H1 (cell line): Measurements from ENCODE around the gene RPLP2. TPM values are rescaled to one million over a fixed set of nuclear protein-coding genes. Genes with fewer than 3 reads are reported as not detected.

ENCODE experiments used
- BCL11A ChIP-seq, 2 experiments: IDR thresholded peaks; one replicate each; pipeline ENCODE4 v1.6.1; 2011; ENCODE audit warnings: low read depth in 2 of 2, low read length in 2 of 2, mild to moderate bottlenecking in 2 of 2
- BRCA1 ChIP-seq: IDR thresholded peaks from 2 replicates; pipeline ENCODE4 v1.6.1; 2012; ENCODE audit warnings: low read depth, low read length, improper control_type of control experiment
- CEBPB ChIP-seq: IDR thresholded peaks from 2 replicates; pipeline ENCODE4 v1.6.1; 2012; ENCODE audit warnings: low read depth, low read length
- CHD1 ChIP-seq: IDR thresholded peaks from 2 replicates; pipeline ENCODE4 v1.6.1; 2012; ENCODE audit warnings: low read depth, low read length, improper control_type of control experiment
- CHD2 ChIP-seq: IDR thresholded peaks from 2 replicates; pipeline ENCODE4 v1.6.1; 2012; ENCODE audit warnings: low read length, improper control_type of control experiment
- EGR1 ChIP-seq: IDR thresholded peaks from 2 replicates; pipeline ENCODE4 v1.6.1; 2011; ENCODE audit warnings: low read depth, low read length, borderline replicate concordance
- EP300 ChIP-seq, 2 experiments: IDR thresholded peaks; 1 replicate in 1 of 2; 2 replicates in 1 of 2; pipeline ENCODE4 v1.6.1; 2011 to 2012; ENCODE audit warnings: low read depth in 2 of 2, low read length in 2 of 2, mild to moderate bottlenecking in 2 of 2, borderline replicate concordance in 1 of 2, inconsistent platforms in 1 of 2, moderate library complexity in 1 of 2
- EZH2 ChIP-seq: fragments of 200-600 bp; sonication (generic); IDR thresholded peaks from 2 replicates; pipeline ENCODE4 v1.7.1; 2012; ENCODE audit warnings: low read depth, mild to moderate bottlenecking, moderate library complexity, low read length, inconsistent platforms; ENCODE audit not compliant: severe bottlenecking
- HDAC6 ChIP-seq: IDR thresholded peaks from one replicate; pipeline ENCODE4 v1.7.1; 2012; ENCODE audit warnings: low read depth, mild to moderate bottlenecking, inconsistent platforms, low read length, moderate library complexity
- MAFK ChIP-seq: IDR thresholded peaks from 2 replicates; pipeline ENCODE4 v1.6.1; 2012; ENCODE audit warnings: low read depth, mild to moderate bottlenecking, improper control_type of control experiment, low read length
- NANOG ChIP-seq: IDR thresholded peaks from 2 replicates; pipeline ENCODE4 v1.6.1; 2011; ENCODE audit warnings: low read length, low read depth, mild to moderate bottlenecking, inconsistent platforms; ENCODE audit not compliant: insufficient read depth, poor library complexity, severe bottlenecking
- NRF1 ChIP-seq: IDR thresholded peaks from 2 replicates; pipeline ENCODE4 v1.6.1; 2011; ENCODE audit warnings: mild to moderate bottlenecking, low read depth, low read length, improper control_type of control experiment
- PHF8 ChIP-seq: fragments of 200-600 bp; sonication (generic); conservative IDR thresholded peaks from 2 replicates; pipeline ENCODE4 v1.7.1; 2012; ENCODE audit warnings: low read depth, mild to moderate bottlenecking, inconsistent platforms, low read length, moderate library complexity
- POLR2AphosphoS5 ChIP-seq: IDR thresholded peaks from 2 replicates; pipeline ENCODE4 v1.6.1; 2011; ENCODE audit warnings: low read depth, low read length
- RFX5 ChIP-seq: IDR thresholded peaks from 2 replicates; pipeline ENCODE4 v1.6.1; 2011; ENCODE audit warnings: low read depth, low read length, improper control_type of control experiment, borderline replicate concordance
- RXRA ChIP-seq: IDR thresholded peaks from 2 replicates; pipeline ENCODE4 v1.6.1; 2011; ENCODE audit warnings: low read depth, mild to moderate bottlenecking, low read length, moderate library complexity; ENCODE audit not compliant: insufficient read depth
- SIX5 ChIP-seq: IDR thresholded peaks from 2 replicates; pipeline ENCODE4 v1.6.1; 2011; ENCODE audit warnings: mild to moderate bottlenecking, low read depth, low read length
- SP2 ChIP-seq: IDR thresholded peaks from 2 replicates; pipeline ENCODE4 v1.6.1; 2012; ENCODE audit warnings: mild to moderate bottlenecking, low read length, inconsistent platforms
- SRF ChIP-seq: IDR thresholded peaks from 2 replicates; pipeline ENCODE4 v1.6.1; 2011; ENCODE audit warnings: mild to moderate bottlenecking, low read depth, low read length, moderate library complexity
- TAF7 ChIP-seq: optimal IDR thresholded peaks from 2 replicates; pipeline ENCODE3; 2011; ENCODE audit warnings: low read depth, mild to moderate bottlenecking, inconsistent platforms, low read length, moderate library complexity, borderline replicate concordance
- TCF12 ChIP-seq: IDR thresholded peaks from 2 replicates; pipeline ENCODE4 v1.6.1; 2011; ENCODE audit warnings: low read depth, mild to moderate bottlenecking, low read length
- ZNF274 ChIP-seq: IDR thresholded peaks from 2 replicates; pipeline ENCODE4 v1.7.0; 2012; ENCODE audit warnings: low read length, borderline replicate concordance; ENCODE audit errors: extremely low read depth
- polyA plus RNA-seq, 7 experiments: library from polyadenylated mRNA; depleted of rRNA in 3 of 7; stranded (reverse) in 5 of 7; unstranded in 2 of 7; fragments of >200 nt in 5 of 7; fragments of 200-250 nt in 2 of 7; gene quantifications; 1 replicate in 5 of 7; 2 replicates in 1 of 7; 4 replicates in 1 of 7; pipeline versions ENCODE4 v1.2.1 to v1.2.3, GENCODE V29; 2011 to 2013; ENCODE audit warnings: missing spikeins in 2 of 7, mixed read lengths in 2 of 7
- total RNA-seq: library from RNA; stranded (reverse); fragmentation: NEBNext Ultra II Directional; extraction: Animal tissue kit (Norgen Biotek cat#: 25700); gene quantifications from 2 replicates; pipeline ENCODE4 v1.2.1, GENCODE V29; 2021
- TF ChIP-seq, protein P1 (sequence below): IDR thresholded peaks from 2 replicates; pipeline ENCODE4 v1.6.1; 2011; ENCODE audit warnings: low read length, improper control_type of control experiment

The RPLP2 gene
- total and polyA plus RNA-seq, 2 of the 8 experiments (the other 6 are each of a cell fraction or from before 2014, with no cell fraction given) = 1,789 to 2,106 TPM

DNA sequence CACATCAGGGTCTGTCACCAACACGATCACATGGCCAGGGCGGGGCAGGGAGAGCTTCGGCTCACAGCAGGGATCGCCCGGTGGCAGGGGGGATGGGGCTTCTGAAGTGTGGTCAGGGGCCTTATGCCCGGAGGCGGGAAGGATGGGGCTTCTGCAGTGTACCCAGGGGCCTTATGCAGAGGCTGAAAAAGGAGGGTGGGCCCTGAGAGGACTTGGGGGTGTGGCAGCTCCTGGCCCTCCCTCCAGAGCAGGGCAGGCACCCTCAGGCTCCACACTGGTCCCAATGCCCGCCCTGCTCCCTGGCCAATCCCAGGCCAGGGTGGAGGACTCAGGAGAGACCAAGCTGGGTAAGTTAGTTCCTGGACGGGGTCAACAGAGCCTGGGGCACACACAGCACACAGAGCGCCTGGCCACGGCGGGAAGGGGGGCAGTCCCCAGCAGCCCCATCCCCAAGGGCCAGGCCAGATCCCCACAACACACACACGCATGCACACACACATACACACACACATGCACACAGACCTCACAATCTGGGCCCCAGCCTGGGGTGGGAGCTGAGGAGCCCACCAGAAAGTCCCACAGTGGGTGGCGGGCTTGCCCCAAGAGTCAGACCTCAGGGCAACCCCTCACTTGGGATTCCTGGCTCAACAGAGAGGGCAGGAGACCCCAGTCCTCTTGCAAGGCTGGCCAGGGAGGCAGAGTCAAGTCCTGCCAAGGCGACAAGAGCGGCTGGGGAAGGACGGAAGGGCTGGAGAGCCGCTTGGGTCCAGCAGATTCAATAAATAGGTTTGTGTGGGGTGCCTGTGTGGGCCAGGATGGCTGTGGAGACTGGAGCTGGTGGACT is 18.8 kb upstream of the RPLP2 start (continued):
- TF ChIP-seq CEBPB = no peak
- no peak for TF ChIP-seq SIX5
- TF ChIP-seq HDAC6 = no peak
- TF ChIP-seq SP2 = no peak
- TF ChIP-seq PHF8 = no peak
- no peak for TF ChIP-seq TCF12
- TF ChIP-seq EZH2 = no peak
- TF ChIP-seq, protein P1, sequence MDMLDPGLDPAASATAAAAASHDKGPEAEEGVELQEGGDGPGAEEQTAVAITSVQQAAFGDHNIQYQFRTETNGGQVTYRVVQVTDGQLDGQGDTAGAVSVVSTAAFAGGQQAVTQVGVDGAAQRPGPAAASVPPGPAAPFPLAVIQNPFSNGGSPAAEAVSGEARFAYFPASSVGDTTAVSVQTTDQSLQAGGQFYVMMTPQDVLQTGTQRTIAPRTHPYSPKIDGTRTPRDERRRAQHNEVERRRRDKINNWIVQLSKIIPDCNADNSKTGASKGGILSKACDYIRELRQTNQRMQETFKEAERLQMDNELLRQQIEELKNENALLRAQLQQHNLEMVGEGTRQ = peak; percentile 5; the same call in 1 of the 2 replicates
- TF ChIP-seq SRF = no peak
- peak; percentile 19; the same call in 1 of the 2 replicates for TF ChIP-seq CHD2
- no peak for TF ChIP-seq NRF1
- TF ChIP-seq EP300 (IDR thresholded peaks at IDR 0.05; ENCODE audit: borderline replicate concordance in 1 of 2, low read depth in 2 of 2, low read length in 2 of 2) = no peak
- no peak for TF ChIP-seq NANOG
- TF ChIP-seq ZNF274 = no peak
- TF ChIP-seq POLR2AphosphoS5 = no peak
- no peak for TF ChIP-seq EGR1
- no peak for TF ChIP-seq MAFK
- TF ChIP-seq BRCA1 = no peak
- TF ChIP-seq RFX5 = no peak
- TF ChIP-seq RXRA = no peak
- TF ChIP-seq CHD1 = no peak
- TF ChIP-seq BCL11A (IDR thresholded peaks at IDR 0.05; ENCODE audit: low read depth in 2 of 2, low read length in 2 of 2) = no peak
- no peak for TF ChIP-seq TAF7
